Measurements from ENCODE around the gene TMEM266.

TMEM266 gene

DNA sequence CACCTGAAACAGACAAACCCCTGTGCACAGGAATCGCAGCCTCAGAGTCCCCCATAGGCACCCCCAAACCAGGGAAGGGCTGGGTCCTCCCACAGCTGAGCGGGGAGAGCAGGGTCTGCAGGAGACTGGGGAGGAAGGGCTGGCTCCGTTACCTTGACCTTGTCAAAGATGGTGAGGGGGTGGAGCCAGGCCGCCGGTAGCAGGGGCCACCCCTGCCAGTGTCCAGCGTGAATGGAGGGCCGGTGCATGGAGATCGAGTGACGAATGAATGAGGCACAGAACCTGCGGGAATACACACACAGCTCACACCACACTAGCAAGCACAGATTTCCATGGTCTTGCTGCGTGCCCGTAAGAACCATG is 102.2 kb downstream of the TMEM266 start:
- DNase-seq (ENCODE audit: low spot score): no peak

DNA sequence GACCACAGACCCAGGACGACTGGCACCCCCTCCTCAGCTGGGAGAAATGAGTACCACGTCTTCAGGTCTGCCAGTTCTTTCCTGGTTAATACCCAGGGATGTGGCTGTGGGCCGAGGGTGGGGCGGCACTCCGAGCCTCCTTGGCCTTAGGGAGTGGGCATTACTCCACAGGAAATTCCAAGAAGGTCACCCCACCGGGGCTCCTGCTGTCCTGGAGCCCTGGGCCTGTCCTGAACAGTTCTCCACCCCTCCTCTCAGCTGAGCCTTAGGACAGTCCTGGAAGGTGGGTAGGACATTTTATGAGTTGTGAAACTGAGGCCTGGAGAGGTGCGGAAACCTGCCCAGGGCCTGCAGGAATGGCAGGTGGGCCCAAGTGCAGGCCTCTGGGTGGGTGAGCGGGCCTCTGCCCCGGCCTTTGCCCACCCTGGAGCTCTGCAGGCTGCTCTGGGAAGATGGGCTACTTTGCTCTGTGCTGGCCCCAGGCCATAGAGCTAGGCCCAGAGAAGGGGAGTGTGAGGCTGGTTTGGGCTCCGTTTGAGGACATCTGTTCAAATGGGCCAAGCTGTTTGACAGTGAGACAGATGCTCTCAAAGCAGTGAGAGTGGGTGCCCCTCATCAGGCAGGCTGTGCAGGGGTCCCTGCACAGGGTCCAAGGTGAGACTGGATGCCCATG is 103.1 kb downstream of the TMEM266 start:
- DNase-seq (ENCODE audit: low spot score): no peak

DNA sequence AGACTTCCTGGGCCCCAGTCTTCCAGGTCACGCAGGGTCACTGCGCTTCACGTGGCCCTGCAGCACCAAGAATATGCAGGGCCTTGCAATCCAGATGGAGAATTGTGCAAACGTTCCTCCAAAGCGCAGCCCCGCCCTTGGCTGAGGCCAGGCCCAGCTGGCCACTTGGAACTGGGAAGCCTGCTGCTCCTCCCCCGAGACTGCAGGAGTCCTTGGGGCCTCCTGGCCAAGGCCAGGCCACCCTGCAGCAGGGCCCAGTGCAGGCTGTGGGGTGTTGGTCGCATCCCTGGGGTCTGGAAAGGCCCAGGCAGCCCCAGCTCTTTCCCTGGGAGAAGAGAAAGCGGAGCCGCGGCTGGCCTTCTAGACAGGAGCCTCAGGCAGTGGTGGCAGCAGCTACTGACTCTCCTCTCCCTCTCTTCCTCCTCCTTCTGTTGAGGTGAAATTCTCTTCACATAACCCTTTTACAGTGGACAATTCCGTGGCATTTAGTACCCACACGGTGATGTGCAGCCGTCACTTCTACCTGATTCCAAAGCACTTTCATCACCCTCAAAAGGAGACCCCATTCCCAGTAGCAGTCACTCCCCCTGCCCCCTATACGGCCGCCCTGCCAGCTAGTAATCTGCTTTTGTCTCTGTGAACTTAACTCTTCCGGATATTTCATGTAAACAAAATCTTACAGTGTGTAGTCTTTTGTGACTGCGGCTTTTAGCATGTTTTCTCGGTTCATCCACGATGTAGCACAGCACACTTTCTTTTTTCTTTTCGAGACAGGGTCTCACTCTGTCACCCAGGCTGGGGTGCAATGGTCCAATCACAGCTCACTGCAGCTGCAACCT is 103.9 kb downstream of the TMEM266 start:
- DNase-seq (ENCODE audit: low spot score): no peak

DNA sequence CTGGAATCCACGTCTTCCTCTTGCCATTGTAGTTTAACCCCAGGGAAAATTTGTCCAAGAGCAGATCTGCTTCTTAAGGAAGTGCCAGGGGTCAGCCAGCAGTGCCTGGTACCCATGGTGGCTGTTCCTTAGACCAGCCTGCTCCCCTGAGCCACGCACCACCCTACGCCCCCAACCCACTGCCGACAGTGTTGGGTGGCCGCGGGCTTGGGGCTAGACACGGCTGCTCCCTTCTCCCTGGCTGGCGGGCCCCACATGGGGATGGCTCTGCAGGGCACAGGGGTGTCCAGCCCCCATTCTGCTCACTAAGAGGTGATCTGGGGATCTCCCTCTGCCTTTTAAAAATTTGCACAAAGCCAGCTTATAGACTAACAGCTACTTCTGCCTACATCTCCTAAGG is 104.8 kb downstream of the TMEM266 start:
- no peak for DNase-seq (ENCODE audit: low spot score)

DNA sequence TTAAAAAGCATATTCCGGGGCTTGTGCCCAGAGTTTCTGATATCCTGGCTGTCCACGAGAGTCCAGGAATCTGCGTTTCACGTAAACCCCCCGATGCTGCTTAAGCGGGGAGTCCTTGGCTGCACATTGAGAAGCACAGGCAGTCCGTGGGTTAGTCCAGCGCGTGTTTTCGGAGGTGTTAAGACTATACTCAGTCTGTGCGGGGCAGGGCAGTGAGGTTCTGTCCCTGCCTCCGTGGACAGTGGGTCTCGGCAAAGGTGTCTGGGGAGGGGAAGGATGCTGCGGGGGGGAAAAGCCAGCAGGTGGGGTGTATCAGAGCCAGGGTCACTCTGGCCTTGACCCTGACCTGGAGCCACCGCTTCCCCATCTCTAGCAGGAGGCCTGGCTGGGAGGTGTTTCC is 106.2 kb downstream of the TMEM266 start:
- no peak for DNase-seq (ENCODE audit: low spot score)

DNA sequence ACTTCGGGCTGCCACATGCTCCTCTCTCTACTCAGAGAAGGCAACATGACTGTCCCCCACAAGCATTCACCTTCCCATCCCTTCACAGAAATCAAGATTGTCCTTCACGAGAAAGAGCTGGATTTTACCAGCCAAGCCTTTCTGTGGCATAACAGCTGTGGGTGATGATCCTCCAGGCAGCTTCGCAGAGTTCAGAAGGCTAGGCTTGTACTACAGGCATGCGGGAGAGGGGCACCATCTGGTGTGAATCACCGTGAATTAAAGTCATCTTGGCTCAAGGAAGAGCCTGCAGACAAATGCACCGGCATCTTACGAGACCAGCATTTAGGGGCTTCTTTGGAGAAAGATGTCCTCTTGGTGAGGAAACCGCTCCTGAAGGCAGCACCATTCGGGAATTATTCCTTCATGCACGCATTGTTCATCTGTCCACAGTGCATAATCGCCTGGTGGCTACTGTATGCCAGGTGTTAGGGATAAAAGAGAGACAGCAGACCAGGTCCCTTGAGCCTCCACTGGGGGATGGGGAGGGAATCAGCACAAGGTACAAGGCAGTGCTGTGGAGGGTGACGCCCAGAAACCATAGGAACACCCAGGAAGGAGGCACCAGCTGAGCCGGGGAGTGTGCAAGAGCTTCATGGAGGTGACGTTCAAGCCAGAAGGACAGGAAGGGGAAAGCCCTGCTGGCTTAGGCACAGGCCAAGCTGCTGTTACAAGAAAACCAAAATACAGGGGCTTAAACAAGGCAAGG is 108.6 kb downstream of the TMEM266 start:
- DNase-seq (ENCODE audit: low spot score): no peak

DNA sequence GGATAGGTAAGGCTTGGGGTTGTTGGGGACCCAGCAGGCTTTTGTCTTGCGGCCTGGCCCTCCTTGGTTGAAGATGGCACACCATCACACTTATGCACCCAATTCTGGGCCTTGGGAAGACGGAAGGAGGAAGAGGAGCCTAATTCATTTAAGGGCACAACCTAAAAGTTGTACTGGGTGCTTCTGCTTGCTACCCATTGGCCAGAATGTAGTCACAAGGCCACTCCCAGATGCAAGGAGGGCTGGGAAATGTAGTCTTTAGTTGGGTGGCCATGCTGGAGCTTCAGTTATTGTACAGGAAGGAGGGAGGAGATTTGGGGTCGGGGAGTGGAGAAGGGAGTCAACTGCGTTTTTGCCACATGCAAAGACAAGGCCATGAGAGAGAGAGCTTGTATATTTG is 109.2 kb downstream of the TMEM266 start:
- no peak for DNase-seq (ENCODE audit: low spot score)

DNA sequence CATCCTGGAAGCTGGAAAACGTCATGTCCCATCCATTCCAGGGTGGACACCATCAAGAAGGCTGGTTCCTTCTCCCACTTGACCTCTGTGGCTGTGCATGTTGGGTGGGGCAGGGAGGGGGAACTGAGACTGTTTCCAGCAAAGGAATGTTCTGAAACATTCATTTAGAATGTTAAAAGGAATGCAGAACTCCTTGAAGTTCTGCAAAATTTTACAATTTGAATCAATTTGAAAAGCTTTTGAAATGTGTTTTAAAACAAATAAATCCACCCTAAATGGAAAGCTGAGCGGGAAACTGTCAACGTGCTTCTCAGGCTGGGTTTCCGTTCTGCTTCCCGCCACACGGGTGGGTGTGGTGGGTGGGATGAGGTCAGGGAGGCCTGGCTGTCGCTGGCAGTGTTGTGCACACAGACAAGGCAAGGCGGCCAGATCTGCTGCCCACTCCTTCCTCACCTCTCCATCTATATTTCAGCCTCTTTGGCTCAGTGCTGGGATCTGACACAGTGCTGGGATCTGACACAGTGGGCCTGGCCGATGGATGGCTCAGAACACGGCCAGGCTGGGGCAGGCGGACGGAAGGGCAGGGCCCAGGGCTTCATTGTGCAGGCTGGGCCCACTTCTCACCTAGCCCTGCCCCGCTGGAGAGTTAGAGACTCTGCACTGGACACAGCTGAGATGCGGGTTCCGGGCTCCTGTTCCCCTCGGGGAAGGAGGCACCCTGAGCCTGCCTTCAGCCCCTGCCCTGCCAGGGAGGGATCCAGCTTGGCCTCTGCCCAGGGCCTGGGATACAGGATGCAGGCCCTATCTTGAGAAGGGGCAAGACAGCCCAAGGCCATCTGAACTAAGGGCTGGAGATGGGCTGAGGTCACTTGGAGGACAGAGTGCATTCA is 110.4 kb downstream of the TMEM266 start:
- no peak for DNase-seq (ENCODE audit: low spot score)

DNA sequence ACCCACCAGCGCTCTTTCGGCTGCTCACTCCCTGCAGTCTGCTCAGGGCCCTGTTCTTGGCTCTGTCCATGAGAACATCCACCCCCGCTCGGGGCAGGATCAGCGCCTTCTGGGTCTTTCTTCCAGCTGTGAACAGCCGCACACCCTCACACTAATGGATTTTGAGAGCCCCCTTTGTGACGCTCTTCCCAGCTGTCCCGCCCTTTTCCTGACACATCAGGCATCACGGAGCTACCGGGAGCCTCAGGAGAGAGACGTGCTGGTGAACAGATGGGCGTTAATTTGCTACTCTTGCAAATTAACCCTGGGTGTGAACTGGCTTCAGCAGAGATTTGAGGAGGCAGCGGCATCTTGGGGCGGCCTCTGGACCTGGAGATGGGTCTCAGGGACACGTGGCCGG is 113.0 kb downstream of the TMEM266 start:
- no peak for DNase-seq (ENCODE audit: low spot score)

DNA sequence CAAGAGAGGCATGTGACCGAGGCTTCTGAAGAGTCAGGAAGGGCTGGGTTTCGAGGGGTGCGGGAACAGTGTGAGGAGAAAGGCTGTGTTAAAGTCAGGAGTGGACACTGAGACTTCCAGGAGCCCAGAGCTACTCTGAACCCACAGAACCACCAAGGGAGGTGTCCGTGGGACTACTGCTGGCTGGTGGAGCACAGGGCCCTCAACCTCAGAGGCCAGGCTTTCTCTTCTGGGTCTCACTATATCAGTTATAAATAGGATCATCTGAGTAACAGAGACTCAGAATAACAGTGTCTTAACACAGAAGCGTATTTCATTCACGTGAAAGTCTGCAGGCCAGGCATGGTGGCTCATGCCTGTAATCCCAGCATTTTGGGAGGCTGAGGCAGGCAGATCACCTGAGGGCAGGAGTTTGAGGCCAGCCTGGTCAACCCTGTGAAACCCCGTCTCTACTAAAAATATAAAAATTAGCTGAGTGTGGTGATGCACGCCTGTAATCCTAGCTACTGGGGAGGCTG is 113.6 kb downstream of the TMEM266 start:
- DNase-seq (ENCODE audit: low spot score): no peak

DNA sequence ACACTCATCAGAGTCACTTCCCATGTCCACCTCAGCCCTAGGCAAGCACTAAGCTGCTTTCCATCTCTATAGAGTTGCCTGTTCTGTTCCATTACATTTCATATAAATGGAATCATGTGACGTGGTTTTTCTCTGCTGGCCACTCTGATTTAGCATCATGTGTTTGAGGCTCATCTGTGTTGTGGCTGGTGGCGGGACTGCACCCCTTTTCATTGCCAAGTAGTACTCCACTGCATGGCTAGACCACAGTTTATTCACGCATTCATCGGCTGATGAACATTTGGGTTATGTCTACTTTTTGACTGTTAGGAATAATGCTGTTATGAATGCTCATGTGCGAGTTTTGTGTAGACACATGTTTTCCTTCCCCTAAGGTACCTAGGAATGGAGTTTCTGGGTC is 114.9 kb downstream of the TMEM266 start:
- no peak for DNase-seq (ENCODE audit: low spot score)

DNA sequence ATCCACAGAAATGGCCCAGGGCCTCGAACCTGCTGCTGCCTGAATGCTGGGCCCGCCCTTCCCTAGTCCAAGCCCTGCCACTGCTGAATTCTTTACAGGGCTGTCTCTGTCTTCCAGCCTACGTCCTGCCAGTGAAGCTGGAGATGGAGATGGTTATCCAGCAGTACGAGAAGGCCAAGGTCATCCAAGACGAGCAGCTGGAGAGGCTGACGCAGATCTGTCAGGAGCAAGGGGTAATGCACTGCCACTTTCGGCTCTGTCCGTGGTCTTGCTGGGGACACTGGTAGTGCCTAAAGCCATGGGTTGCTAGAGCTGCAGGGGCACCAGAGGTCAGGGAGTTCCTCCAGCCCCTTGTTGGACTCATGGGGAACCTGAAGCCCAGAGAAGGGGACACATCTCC is 115.7 kb downstream of the TMEM266 start:
- DNase-seq (ENCODE audit: low spot score): no peak

DNA sequence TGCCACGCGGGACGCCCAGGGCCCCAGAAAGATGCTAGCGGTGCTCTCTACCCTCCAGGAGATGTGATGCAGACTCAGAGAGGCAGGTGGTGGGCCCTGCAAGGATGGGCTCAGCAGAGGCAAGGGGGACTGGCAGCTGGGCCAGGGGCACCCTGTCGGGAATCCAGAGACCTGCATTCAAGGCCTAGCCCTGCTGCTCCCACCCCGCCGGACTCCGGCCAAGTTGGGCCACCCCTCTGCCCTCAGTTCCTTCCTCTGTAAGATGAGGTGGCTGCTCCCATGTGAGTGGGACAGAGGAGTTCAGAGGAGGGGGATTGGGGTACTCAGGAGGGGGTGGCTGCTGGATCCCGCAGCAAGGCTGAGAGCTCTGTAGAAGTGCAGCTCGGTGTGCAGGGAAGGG is 116.3 kb downstream of the TMEM266 start:
- no peak for DNase-seq (ENCODE audit: low spot score)

DNA sequence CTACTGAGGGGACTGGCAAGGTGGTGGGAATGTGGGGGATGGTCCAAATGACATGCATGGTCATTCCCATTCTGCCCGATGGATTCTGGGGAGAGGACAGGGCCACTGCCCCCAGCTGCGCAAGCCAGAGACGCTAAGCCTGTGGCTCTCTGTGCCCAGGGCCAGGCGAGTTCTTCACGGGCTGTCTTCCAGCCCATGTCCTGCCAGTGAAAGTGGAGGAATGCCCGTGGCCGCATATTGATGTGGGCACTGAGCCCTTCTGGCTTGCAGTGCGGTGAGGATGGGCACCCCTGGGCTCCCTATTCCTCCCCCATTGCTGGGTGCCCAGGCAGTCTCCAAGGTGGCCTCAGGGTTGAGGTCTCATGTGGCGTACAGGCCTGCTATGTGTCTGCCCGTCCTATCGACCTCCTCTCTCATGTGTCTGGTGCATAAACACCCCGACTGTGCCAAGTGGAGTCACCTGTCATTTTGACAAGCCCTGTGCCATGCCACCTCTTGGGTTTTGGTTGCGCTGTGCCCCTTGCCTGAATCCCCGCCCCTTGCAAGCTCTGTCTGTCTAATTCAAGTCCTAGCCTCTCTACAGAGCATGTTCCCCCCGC is 116.8 kb downstream of the TMEM266 start:
- no peak for DNase-seq (ENCODE audit: low spot score)

DNA sequence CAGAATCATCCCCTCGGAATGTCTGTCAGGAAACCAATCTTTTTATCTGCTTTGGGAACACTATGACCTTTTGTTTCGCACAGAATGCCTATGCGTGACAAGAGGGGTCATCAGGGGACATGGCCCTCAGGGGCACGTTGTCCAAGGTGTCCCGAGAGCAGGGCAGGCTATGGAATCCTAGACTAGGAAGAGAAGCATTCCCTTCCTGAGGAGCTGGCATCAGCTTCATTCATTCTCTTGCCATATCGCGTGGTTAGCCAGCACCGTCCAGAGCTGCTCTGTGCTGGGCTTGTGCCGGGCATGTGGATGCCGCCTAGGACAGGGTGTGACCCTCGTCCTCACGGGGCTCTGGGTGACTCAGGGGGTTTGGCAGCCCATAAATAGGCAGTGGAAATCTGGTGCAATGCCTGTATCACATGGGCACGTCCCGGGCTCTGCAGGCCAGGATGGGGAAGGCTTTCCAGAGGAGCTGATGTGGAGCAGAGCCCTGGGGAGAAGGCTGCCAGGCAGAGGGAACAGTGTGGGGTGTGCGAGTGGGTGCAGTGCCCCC is 117.8 kb downstream of the TMEM266 start:
- no peak for DNase-seq (ENCODE audit: low spot score)

DNA sequence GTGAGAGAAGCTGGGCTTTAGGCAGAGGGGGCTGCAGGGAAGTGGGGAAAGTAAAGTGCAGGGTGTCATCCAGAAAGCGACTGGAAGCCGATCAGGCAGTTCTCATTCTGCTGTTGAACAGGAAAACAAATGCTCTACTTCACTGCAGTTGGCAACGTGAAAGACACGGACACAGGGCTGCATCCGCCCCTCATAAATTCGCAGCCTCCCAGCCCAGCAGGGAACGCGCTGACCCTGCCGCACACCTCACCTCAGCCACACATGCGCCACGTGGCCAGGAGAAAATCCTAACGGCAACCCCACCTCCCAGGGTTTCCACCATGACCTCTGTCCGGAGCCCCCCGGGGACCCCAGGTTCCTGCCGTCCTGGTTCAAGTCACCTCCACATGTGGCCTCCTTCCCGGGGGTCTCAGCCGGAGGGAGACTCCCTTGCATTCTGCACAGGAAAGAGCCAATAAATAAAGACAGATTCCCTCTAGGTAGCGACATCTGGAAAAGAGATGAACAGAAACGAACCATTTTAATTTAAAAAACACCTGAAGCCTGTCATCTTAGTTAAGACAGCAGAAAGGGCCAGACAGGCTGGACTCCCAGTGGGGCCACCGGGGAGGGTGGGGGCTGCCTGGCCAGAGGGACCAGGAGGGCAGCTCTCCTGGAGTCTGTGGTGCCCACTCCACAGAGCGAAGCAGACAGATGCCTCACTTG is 118.7 kb downstream of the TMEM266 start:
- DNase-seq (ENCODE audit: low spot score): no peak

DNA sequence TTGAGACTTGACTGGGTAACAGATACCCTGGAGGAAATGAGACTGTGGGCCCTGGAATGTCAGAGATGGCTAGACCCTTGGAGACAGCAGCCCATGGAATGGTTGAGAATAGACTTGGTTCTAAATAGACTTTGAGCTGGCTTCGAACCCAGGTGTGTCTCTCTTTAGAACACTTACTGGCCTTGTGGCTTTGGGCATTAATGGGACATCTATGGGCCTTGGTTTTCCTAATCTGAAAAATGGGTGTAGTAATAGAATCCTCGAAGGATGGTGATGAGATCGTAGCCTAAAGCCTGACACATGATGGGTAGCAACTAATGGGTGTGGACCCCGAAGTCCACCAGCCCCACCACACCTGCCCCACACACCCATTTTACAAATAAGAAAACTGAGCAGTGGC is 119.2 kb downstream of the TMEM266 start:
- DNase-seq (ENCODE audit: low spot score): no peak

DNA sequence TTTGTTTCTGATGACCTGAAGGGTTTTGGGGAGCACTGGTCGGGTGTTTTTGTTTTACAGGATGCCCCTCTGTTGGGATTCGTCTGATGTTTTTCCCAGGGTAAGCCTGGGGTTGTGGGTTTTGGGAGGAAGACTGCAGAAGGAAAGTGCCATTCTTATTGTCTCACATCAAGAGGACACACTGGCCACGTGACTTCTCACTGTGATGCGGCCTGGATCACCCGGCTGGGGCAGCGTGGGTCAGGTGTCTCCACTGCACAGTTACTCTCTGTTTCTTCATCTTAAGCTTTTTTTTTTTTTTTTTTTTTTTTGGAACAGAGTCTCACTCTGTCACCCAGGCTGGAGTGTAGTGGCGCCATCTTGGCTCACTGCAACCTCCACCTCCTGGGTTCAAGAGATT is 120.5 kb downstream of the TMEM266 start:
- no peak for DNase-seq (ENCODE audit: low spot score)

DNA sequence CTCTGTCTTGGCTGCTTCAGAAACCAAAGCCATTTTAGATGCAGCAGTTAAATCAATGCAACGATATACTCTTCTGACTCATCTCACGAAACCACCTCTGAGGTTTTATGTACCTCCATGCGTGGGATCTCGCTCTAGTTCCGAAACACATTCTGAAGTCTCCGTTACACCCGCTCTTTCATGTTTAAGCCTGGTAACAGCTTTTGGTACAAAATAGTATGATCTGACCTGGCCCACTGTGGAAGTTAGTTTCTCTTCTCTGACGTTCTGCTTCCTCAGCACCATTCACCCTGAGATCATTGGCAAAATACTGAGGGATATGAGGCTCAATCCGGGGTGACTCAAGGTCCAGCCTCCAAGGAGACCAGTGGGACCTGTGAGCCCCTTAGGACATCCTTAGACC is 121.9 kb downstream of the TMEM266 start:
- DNase-seq (ENCODE audit: low spot score): no peak

DNA sequence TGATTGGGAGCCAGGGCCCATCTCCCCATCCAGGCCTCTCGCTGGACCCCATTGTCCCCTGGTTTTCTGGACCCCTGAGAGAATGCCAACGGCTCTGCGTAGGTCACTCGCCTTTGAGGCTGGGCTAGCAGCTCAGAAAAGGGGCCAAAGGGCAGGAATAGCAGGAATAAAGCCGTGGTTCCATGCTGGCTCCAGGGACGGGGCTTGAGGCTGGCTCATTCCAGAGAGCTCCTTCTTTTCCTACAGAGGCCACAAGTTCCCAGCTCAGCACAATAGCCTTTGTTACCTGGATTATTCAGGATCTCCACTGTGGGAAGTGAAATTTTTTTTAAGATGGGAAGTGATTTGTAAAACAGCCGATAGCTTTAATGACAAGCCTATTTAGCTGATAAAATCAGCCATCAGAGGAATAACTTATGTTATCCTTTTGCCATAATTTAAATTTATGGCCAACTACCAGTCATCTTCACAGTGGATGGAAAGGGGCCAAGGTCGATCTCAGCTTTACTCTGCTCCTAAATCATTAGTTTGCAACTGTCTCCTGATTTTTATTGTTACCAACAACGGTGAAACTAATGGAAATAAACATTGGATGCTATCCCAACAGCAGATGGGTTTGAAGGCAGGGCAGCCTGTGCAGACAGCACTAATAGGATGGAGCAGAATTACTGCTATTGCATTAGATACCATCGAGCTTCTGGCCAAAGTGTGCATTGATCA is 124.3 kb downstream of the TMEM266 start:
- no peak for DNase-seq (ENCODE audit: low spot score)

Measured in Ammon's horn (tissue), 1 donor.